ENCODE data around the gene AKR7A3. TPM values are rescaled to one million over a fixed set of nuclear protein-coding genes. Genes with fewer than 3 reads are reported as not detected.
"Not testable (repeated sequence)": the region's sequence is repeated elsewhere in the genome, so short reads cannot be mapped to it uniquely, and the experiment has no call there.

Gene AKR7A3
- total RNA-seq, 4 donors from 2014 or later = 1.2 to 4.3 TPM; not detected in 2

- H3K27me3 ChIP-seq = no peaks in the 10 kb centered on the region
- no peak overlapping the region for H3K4me3 ChIP-seq
- intact Hi-C loops (cut with DNase I; ENCODE audit: low total_unique reads) = no loop called here
- no peaks in the 10 kb centered on the region for H3K4me1 ChIP-seq
- no peak for TF ChIP-seq CTCF (IDR thresholded peaks at IDR 0.05)
- TF ChIP-seq POLR2A (IDR thresholded peaks at IDR 0.05) = no peak
- no peak overlapping the region for H3K27ac ChIP-seq
- H3K36me3 ChIP-seq = no peaks in the 10 kb centered on the region
- DNase-seq = no peak
- no peaks in the 10 kb centered on the region for H3K9me3 ChIP-seq
Measured at GRCh38 chr1:19274636-19275035, 13.9 kb downstream of the AKR7A3 start.

- H3K4me1 ChIP-seq; H3K36me3 ChIP-seq; intact Hi-C loops (cut with DNase I; ENCODE audit: low total_unique reads); DNase-seq; H3K9me3 ChIP-seq; H3K27me3 ChIP-seq; H3K27ac ChIP-seq; H3K4me3 ChIP-seq: not testable (repeated sequence)
Measured at GRCh38 chr1:19273844-19274531, 14.6 kb downstream of the AKR7A3 start.

- DNase-seq = no peak
- intact Hi-C loops (cut with DNase I; ENCODE audit: low total_unique reads) = no loop called here
- Histone ChIP-seq H3K4me1 (no peaks in the 10 kb centered on the region), H3K4me3 (no peak overlapping the region), H3K9me3 (no peaks in the 10 kb centered on the region), H3K27me3 (no peaks in the 10 kb centered on the region), H3K27ac (no peak overlapping the region), H3K36me3 (no peaks in the 10 kb centered on the region)
- TF ChIP-seq POLR2A (IDR thresholded peaks at IDR 0.05) (no peak), CTCF (IDR thresholded peaks at IDR 0.05) (no peak)
Measured at GRCh38 chr1:19273106-19273843, 15.3 kb downstream of the AKR7A3 start.

- no peak for TF ChIP-seq POLR2A (IDR thresholded peaks at IDR 0.05)
- TF ChIP-seq CTCF (IDR thresholded peaks at IDR 0.05) = no peak
- H3K27me3 ChIP-seq = no peaks in the 10 kb centered on the region
- no peak overlapping the region for H3K27ac ChIP-seq
- H3K36me3 ChIP-seq = no peaks in the 10 kb centered on the region
- H3K4me1 ChIP-seq = no peaks in the 10 kb centered on the region
- H3K9me3 ChIP-seq = no peaks in the 10 kb centered on the region
- intact Hi-C loops (cut with DNase I; ENCODE audit: low total_unique reads) = no loop called here
- no peak overlapping the region for H3K4me3 ChIP-seq
- no peak for DNase-seq
Measured at GRCh38 chr1:19272064-19272463, 16.5 kb downstream of the AKR7A3 start.

GRCh38 chr1:19270343-19270730 lies 18.2 kb downstream of the AKR7A3 start:
- H3K4me1 ChIP-seq; intact Hi-C loops (cut with DNase I; ENCODE audit: low total_unique reads); H3K27ac ChIP-seq; DNase-seq; H3K4me3 ChIP-seq; H3K36me3 ChIP-seq; H3K27me3 ChIP-seq; H3K9me3 ChIP-seq: not testable (repeated sequence)

GRCh38 chr1:19269427-19270342 lies 18.9 kb downstream of the AKR7A3 start:
- intact Hi-C loops (cut with DNase I; ENCODE audit: low total_unique reads); H3K36me3 ChIP-seq; H3K4me1 ChIP-seq; H3K27ac ChIP-seq; H3K27me3 ChIP-seq; H3K9me3 ChIP-seq; DNase-seq; H3K4me3 ChIP-seq: not testable (repeated sequence)

Measured in uterus (tissue), 4 donors.